ENCODE results near the gene GADL1.

Gene GADL1

GRCh38 chr3:30733209-30733608, 161.3 kb downstream of the GADL1 start:
- FAIRE-seq (no peak), DNase-seq (ENCODE audit: insufficient read length, low spot score) (no peak)

GRCh38 chr3:30730967-30731366, 163.5 kb downstream of the GADL1 start:
- DNase-seq (ENCODE audit: insufficient read length, low spot score): no peak
- no peak for FAIRE-seq

- FAIRE-seq: no peak
- DNase-seq (ENCODE audit: insufficient read length, low spot score): no peak
Observed at GRCh38 chr3:30729936-30730335, 164.5 kb downstream of the GADL1 start.

GRCh38 chr3:30729512-30729911, 164.9 kb downstream of the GADL1 start:
- FAIRE-seq: no peak

GRCh38 chr3:30728143-30728542, 166.3 kb downstream of the GADL1 start:
- DNase-seq (ENCODE audit: insufficient read length, low spot score) (no peak), FAIRE-seq (no peak)

More at GRCh38 chr3:30729512-30729911, 164.9 kb downstream of the GADL1 start:
- no peak for DNase-seq (ENCODE audit: insufficient read length, low spot score)

GRCh38 chr3:30724863-30725262, 169.6 kb downstream of the GADL1 start:
- DNase-seq (ENCODE audit: insufficient read length, low spot score) (no peak), FAIRE-seq (no peak)

GRCh38 chr3:30723211-30723610, 171.2 kb downstream of the GADL1 start:
- no peak for DNase-seq (ENCODE audit: insufficient read length, low spot score)
- no peak for FAIRE-seq

- no peak for DNase-seq (ENCODE audit: insufficient read length, low spot score)
- FAIRE-seq: no peak
Observed at GRCh38 chr3:30721314-30721634, 173.2 kb downstream of the GADL1 start.

GRCh38 chr3:30720586-30721313, 173.7 kb downstream of the GADL1 start:
- FAIRE-seq (peak; percentile 33), DNase-seq (ENCODE audit: insufficient read length, low spot score) (peak; percentile 49)

- DNase-seq (ENCODE audit: insufficient read length, low spot score): no peak
- no peak for FAIRE-seq
Observed at GRCh38 chr3:30719536-30719935, 174.9 kb downstream of the GADL1 start.

- DNase-seq (ENCODE audit: insufficient read length, low spot score) (no peak), FAIRE-seq (no peak)
Observed at GRCh38 chr3:30713885-30714503, 180.5 kb downstream of the GADL1 start.

GRCh38 chr3:30712991-30713390, 181.5 kb downstream of the GADL1 start:
- DNase-seq (ENCODE audit: insufficient read length, low spot score) (no peak), FAIRE-seq (no peak)

GRCh38 chr3:30711867-30712266, 182.6 kb downstream of the GADL1 start:
- DNase-seq (ENCODE audit: insufficient read length, low spot score) (no peak), FAIRE-seq (no peak)

- no peak for DNase-seq (ENCODE audit: insufficient read length, low spot score)
- no peak for FAIRE-seq
Observed at GRCh38 chr3:30711151-30711550, 183.3 kb downstream of the GADL1 start.

GRCh38 chr3:30710017-30710416, 184.4 kb downstream of the GADL1 start:
- FAIRE-seq: no peak

GRCh38 chr3:30708472-30708871, 186.0 kb downstream of the GADL1 start:
- DNase-seq (ENCODE audit: insufficient read length, low spot score) (no peak), FAIRE-seq (no peak)

More at GRCh38 chr3:30710017-30710416, 184.4 kb downstream of the GADL1 start:
- DNase-seq (ENCODE audit: insufficient read length, low spot score): no peak

GRCh38 chr3:30707825-30708224, 186.6 kb downstream of the GADL1 start:
- FAIRE-seq (no peak), DNase-seq (ENCODE audit: insufficient read length, low spot score) (no peak)

GRCh38 chr3:30704931-30705890, 189.2 kb downstream of the GADL1 start:
- no peak for FAIRE-seq
- no peak for DNase-seq (ENCODE audit: insufficient read length, low spot score)

GRCh38 chr3:30702828-30703397, 191.5 kb downstream of the GADL1 start:
- FAIRE-seq: no peak
- DNase-seq (ENCODE audit: insufficient read length, low spot score): no peak

GRCh38 chr3:30702038-30702827, 192.2 kb downstream of the GADL1 start:
- FAIRE-seq: no peak
- DNase-seq (ENCODE audit: insufficient read length, low spot score): no peak

Data from HTR-8/SVneo (cell line).